HUDEP-2 (cell line): ENCODE results near the gene TFAP2B.
A peak's percentile ranks its signal among the peaks of the same experiment; 100 is the strongest.

Experiments used
- DNase-seq, 76 experiments: peaks; one replicate each; lab custom pipeline; 2025; ENCODE audit not compliant: unreplicated experiment in 76 of 76; lab: John Stamatoyannopoulos, UW

TFAP2B gene

GRCh38 chr6:50818673-50819072, at the start of gene TFAP2B:
Gene TFAP2B, plus strand, starts transcription at chr6:50818871. Its CDS starts 21 bp downstream, at chr6:50818892.
- no peak for DNase-seq

- DNase-seq: no peak
Observed at GRCh38 chr6:50778696-50779095, 40.0 kb upstream of the TFAP2B start.

- DNase-seq: no peak
Observed at GRCh38 chr6:50780382-50780781, 38.3 kb upstream of the TFAP2B start.

- DNase-seq: no peak
Observed at GRCh38 chr6:50785921-50786320, 32.8 kb upstream of the TFAP2B start.

GRCh38 chr6:50791900-50792508, 26.7 kb upstream of the TFAP2B start:
- DNase-seq: peak in 25 of 76 experiments; percentile 8 to 62 (median 36)

GRCh38 chr6:50792771-50793170, 25.9 kb upstream of the TFAP2B start:
- DNase-seq: no peak

GRCh38 chr6:50795574-50795973, 23.1 kb upstream of the TFAP2B start:
- no peak for DNase-seq

- no peak for DNase-seq
Observed at GRCh38 chr6:50804283-50804682, 14.4 kb upstream of the TFAP2B start.

GRCh38 chr6:50807035-50807434, 11.6 kb upstream of the TFAP2B start:
- DNase-seq: no peak

GRCh38 chr6:50815436-50816114, 3.1 kb upstream of the TFAP2B start:
- DNase-seq: peak in 9 of 76 experiments; percentile 6 to 33 (median 19)

- DNase-seq: peak in 65 of 76 experiments; percentile 6 to 86 (median 56)
Observed at GRCh38 chr6:50816115-50816675, 2.5 kb upstream of the TFAP2B start.

GRCh38 chr6:50816947-50817645, 1.6 kb upstream of the TFAP2B start:
- DNase-seq: no peak

GRCh38 chr6:50817646-50817950, 1.1 kb upstream of the TFAP2B start:
- no peak for DNase-seq

GRCh38 chr6:50818020-50818419, 651 bp upstream of the TFAP2B start:
- DNase-seq: no peak

- no peak for DNase-seq
Observed at GRCh38 chr6:50819466-50819903, 814 bp downstream of the TFAP2B start.

GRCh38 chr6:50819904-50820868, 1.5 kb downstream of the TFAP2B start:
- DNase-seq: no peak

GRCh38 chr6:50820869-50821264, 2.2 kb downstream of the TFAP2B start:
- DNase-seq: no peak

GRCh38 chr6:50821441-50822077, 2.9 kb downstream of the TFAP2B start:
- no peak for DNase-seq

GRCh38 chr6:50822078-50822476, 3.4 kb downstream of the TFAP2B start:
- DNase-seq: no peak
